K562 (cell line): ENCODE data around the gene UTP11. TPM values are rescaled to one million over a fixed set of nuclear protein-coding genes. Genes with fewer than 3 reads are reported as not detected.

ENCODE experiments used
- ADNP ChIP-seq: fragments of 200-800 bp; sonication (Bioruptor generic); IDR thresholded peaks from 2 replicates; pipeline ENCODE4 v1.6.1; 2016; ENCODE audit warnings: missing genetic modification characterization, missing compliant biosample characterization
- CBX8 ChIP-seq: fragments of 200-600 bp; sonication (generic); IDR thresholded peaks from 2 replicates; pipeline ENCODE4 v1.6.1; 2012; ENCODE audit warnings: borderline replicate concordance, mixed run types, low read depth, mild to moderate bottlenecking, moderate library complexity, mixed read lengths, low read length, control low read depth, inconsistent platforms; ENCODE audit not compliant: poor library complexity, severe bottlenecking; ENCODE audit errors: extremely low read depth
- EGR1 ChIP-seq: fragments of 450-650 bp; conservative IDR thresholded peaks from 2 replicates; pipeline ENCODE4 v1.6.1; 2017; ENCODE audit warnings: mild to moderate bottlenecking
- ETV5 ChIP-seq: sonication (generic); formaldehyde crosslinking; IDR thresholded peaks from 2 replicates; pipeline ENCODE4 v1.4.0; 2020; ENCODE audit warnings: low read depth, mild to moderate bottlenecking, missing genetic modification reagents
- FOXO4 ChIP-seq: fragments of 450-650 bp; formaldehyde crosslinking; IDR thresholded peaks from 2 replicates; pipeline ENCODE4 v1.4.0; 2020; ENCODE audit warnings: mild to moderate bottlenecking, moderate library complexity
- ILF3 ChIP-seq: fragments of 450-650 bp; IDR thresholded peaks from 2 replicates; pipeline ENCODE4 v1.6.1; 2018; ENCODE audit warnings: antibody characterized with exemption, mild to moderate bottlenecking, moderate library complexity, borderline replicate concordance
- KAT2B ChIP-seq: IDR thresholded peaks from one replicate; pipeline ENCODE4 v1.6.1; 2012; ENCODE audit warnings: low read depth, mild to moderate bottlenecking, control low read depth, inconsistent platforms, low read length, moderate library complexity
- KDM1A ChIP-seq, 2 experiments: fragments of 450-650 bp; IDR thresholded peaks; 2 replicates each; pipeline ENCODE4 v1.6.1; 2016; ENCODE audit warnings: mild to moderate bottlenecking in 2 of 2
- MITF ChIP-seq: IDR thresholded peaks from 2 replicates; pipeline ENCODE4 v1.6.1; 2014; ENCODE audit warnings: antibody characterized with exemption
- NFIX ChIP-seq: fragments of 250-450 bp; sonication (Bioruptor Pico); IDR thresholded peaks from 2 replicates; pipeline ENCODE4 v1.4.0; 2020; ENCODE audit warnings: low read depth, mild to moderate bottlenecking, moderate library complexity
- PCBP2 ChIP-seq: fragments of 200-400 bp; formaldehyde crosslinking; IDR thresholded peaks from 2 replicates; pipeline ENCODE4 v1.6.1; 2018; ENCODE audit warnings: low read length, low read depth, mild to moderate bottlenecking, moderate library complexity; ENCODE audit not compliant: poor library complexity, severe bottlenecking
- SMAD1 ChIP-seq: fragments of 150-350 bp; IDR thresholded peaks from 2 replicates; pipeline ENCODE4 v1.6.1; 2014; ENCODE audit warnings: low read length, low read depth; ENCODE audit not compliant: partially characterized antibody
- ZNF133 ChIP-seq: fragments of 250-450 bp; sonication (Bioruptor Pico); IDR thresholded peaks from 2 replicates; pipeline ENCODE4 v1.4.0; 2020; ENCODE audit warnings: mild to moderate bottlenecking
- ZNF436 ChIP-seq: fragments of 250-450, 450-650 bp; sonication (Bioruptor Pico); formaldehyde crosslinking; IDR thresholded peaks from 2 replicates; pipeline ENCODE4 v1.7.0; 2020; ENCODE audit warnings: mild to moderate bottlenecking
- ZNF696 ChIP-seq: fragments of 250-450 bp; sonication (Bioruptor Pico); conservative IDR thresholded peaks from 2 replicates; pipeline ENCODE4 v1.4.0; 2020; ENCODE audit warnings: mild to moderate bottlenecking, moderate library complexity
- ZNF75A ChIP-seq: fragments of 450-650 bp; formaldehyde crosslinking; IDR thresholded peaks from 2 replicates; pipeline ENCODE4 v1.4.0; 2020; ENCODE audit warnings: mild to moderate bottlenecking
- polyA plus RNA-seq, 8 experiments: library from polyadenylated mRNA; depleted of rRNA in 4 of 8; stranded (reverse) in 5 of 8; unstranded in 3 of 8; fragments of >200 nt; fragmentation: Nextera tagmentation in 2 of 8; fragmentation: Illumina TruSeq in 1 of 8; extraction: Ambion mirVana in 2 of 8; extraction: Trizol in 1 of 8; gene quantifications; 2 replicates each; pipeline versions ENCODE4 v1.2.1 to v1.2.3, GENCODE V29; 2011 to 2014; ENCODE audit warnings: inconsistent platforms in 1 of 8, missing spikeins in 1 of 8
- total RNA-seq, 7 experiments: library from RNA; depleted of rRNA in 6 of 7; stranded (reverse); fragments of >200 nt in 6 of 7; fragmentation: Illumina TruSeq in 2 of 7; extraction: Trizol in 2 of 7; gene quantifications; 2 replicates each; pipeline versions ENCODE4 v1.2.1 to v1.2.3, GENCODE V29; 2011 to 2021; ENCODE audit warnings: low replicate concordance in 1 of 7
- TF ChIP-seq, protein P1 (sequence below), 2 experiments: fragments of 150-350 bp in 1 of 2; IDR thresholded peaks; 2 replicates each; pipeline ENCODE4 v1.6.1; 2012 to 2016; ENCODE audit warnings: low read depth in 2 of 2, low read length in 2 of 2, mild to moderate bottlenecking in 1 of 2, moderate library complexity in 1 of 2
- TF ChIP-seq, protein P2 (sequence below): sonication (generic); formaldehyde crosslinking; IDR thresholded peaks from 2 replicates; pipeline ENCODE4 v1.4.0; 2020; ENCODE audit warnings: mild to moderate bottlenecking, missing genetic modification reagents

The UTP11 gene
- total and polyA plus RNA-seq, 9 of the 15 experiments (the other 6 are each of a cell fraction or from before 2014, with no cell fraction given): 91.1 to 378 (median 221) TPM

DNA sequence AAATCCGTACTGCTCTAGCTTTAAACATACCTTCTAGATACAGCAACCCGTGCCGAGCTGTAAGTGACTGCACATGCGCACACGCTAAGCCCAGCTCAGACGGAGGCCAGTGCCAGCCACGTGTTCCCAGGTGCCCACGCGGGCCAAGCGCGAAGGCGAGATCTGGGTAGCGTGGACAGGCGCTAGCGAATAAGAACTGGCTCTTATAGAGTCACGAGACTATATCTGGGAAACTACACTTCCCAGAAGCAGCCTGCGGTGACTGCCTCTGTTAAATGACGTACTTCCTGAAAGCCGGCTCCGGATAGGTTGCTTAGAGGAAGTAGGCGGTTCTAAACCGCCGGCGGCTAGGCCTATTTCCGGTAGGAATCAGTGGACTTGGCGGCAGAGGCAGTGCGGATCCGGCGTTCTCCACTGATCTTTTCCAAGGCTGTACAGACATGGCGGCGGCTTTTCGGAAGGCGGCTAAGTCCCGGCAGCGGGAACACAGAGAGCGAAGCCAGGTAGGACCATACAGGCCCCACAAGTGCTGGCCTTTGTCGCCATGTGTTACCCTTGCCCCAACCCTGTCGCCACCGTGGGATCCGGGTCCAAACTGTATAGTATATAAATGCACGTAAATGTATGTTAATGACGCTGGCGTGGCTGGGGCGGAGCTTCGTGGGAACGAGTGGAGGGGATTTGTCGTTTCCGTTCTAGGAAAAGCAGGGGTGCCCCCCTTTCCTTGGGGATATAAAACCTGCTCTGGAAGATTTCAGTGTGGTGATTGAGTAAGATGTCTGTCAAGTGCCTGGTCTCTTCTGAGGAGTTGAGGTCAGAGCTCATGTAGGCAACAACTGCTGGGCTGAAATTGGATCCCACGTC is at the start of gene UTP11 (continued):
- TF ChIP-seq, protein P1, sequence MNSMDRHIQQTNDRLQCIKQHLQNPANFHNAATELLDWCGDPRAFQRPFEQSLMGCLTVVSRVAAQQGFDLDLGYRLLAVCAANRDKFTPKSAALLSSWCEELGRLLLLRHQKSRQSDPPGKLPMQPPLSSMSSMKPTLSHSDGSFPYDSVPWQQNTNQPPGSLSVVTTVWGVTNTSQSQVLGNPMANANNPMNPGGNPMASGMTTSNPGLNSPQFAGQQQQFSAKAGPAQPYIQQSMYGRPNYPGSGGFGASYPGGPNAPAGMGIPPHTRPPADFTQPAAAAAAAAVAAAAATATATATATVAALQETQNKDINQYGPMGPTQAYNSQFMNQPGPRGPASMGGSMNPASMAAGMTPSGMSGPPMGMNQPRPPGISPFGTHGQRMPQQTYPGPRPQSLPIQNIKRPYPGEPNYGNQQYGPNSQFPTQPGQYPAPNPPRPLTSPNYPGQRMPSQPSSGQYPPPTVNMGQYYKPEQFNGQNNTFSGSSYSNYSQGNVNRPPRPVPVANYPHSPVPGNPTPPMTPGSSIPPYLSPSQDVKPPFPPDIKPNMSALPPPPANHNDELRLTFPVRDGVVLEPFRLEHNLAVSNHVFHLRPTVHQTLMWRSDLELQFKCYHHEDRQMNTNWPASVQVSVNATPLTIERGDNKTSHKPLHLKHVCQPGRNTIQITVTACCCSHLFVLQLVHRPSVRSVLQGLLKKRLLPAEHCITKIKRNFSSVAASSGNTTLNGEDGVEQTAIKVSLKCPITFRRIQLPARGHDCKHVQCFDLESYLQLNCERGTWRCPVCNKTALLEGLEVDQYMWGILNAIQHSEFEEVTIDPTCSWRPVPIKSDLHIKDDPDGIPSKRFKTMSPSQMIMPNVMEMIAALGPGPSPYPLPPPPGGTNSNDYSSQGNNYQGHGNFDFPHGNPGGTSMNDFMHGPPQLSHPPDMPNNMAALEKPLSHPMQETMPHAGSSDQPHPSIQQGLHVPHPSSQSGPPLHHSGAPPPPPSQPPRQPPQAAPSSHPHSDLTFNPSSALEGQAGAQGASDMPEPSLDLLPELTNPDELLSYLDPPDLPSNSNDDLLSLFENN (IDR thresholded peaks at IDR 0.05; ENCODE audit: low read depth in 2 of 2, low read length in 2 of 2): 0 out of 4 replicates have a peak, but pooled peaks of 1 of the 2 experiments have one; percentile 23
- no peak; the same call in 1 of the 2 replicates for TF ChIP-seq ILF3
- no peak for TF ChIP-seq CBX8
- TF ChIP-seq PCBP2: no peak
- TF ChIP-seq ZNF436 (CRISPR knock-in tag): no peak
- TF ChIP-seq NFIX (CRISPR knock-in tag): 0 out of 2 replicates have a peak, but pooled peaks have one; percentile 10
- TF ChIP-seq, protein P2, sequence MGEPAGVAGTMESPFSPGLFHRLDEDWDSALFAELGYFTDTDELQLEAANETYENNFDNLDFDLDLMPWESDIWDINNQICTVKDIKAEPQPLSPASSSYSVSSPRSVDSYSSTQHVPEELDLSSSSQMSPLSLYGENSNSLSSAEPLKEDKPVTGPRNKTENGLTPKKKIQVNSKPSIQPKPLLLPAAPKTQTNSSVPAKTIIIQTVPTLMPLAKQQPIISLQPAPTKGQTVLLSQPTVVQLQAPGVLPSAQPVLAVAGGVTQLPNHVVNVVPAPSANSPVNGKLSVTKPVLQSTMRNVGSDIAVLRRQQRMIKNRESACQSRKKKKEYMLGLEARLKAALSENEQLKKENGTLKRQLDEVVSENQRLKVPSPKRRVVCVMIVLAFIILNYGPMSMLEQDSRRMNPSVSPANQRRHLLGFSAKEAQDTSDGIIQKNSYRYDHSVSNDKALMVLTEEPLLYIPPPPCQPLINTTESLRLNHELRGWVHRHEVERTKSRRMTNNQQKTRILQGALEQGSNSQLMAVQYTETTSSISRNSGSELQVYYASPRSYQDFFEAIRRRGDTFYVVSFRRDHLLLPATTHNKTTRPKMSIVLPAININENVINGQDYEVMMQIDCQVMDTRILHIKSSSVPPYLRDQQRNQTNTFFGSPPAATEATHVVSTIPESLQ: peak; percentile 100
- no peak for TF ChIP-seq SMAD1
- peak; percentile 69; the same call in 1 of the 2 replicates for TF ChIP-seq ETV5 (CRISPR knock-in tag)
- peak; percentile 80 for TF ChIP-seq EGR1
- TF ChIP-seq KAT2B: no peak
- TF ChIP-seq FOXO4 (CRISPR knock-in tag): peak; percentile 89
- TF ChIP-seq KDM1A (IDR thresholded peaks at IDR 0.05): no peak
- TF ChIP-seq ZNF696 (CRISPR knock-in tag): no peak
- TF ChIP-seq ZNF75A (CRISPR knock-in tag): no peak; the same call in 1 of the 2 replicates
- TF ChIP-seq ADNP (tag): no peak
- peak; percentile 99 for TF ChIP-seq MITF
- TF ChIP-seq ZNF133 (CRISPR knock-in tag): peak; percentile 91
